GM21737 (cell line): ENCODE data around the gene ABCA13.

ENCODE experiments used
- ATAC-seq: cut with Tn5 transposase; IDR thresholded peaks from one replicate; pipeline ENCODE4 v1.9.1; 2021; ENCODE audit warnings: mild to moderate bottlenecking, moderate library complexity; ENCODE audit not compliant: unreplicated experiment

Gene ABCA13

DNA sequence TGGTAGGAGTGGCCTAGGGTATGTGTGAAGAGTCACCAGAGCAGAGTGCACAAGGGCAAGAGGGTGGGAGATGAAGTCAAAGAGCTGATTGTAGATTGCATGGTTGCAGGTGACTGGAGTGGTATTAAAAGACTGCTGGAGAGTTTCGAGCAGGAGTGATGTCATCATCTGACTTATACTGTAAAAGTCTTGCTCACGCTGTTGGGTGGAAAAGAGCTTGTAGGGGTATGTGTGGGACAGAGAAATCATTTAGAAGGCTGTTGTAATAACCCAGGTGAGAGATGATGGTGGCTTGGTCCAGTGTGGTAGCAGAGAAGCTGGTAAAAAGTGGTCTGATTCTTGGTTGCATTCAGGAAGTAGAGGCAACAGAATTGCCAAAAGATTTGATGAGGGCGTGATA is 184.1 kb downstream of the ABCA13 start:
- ATAC-seq: no peak

DNA sequence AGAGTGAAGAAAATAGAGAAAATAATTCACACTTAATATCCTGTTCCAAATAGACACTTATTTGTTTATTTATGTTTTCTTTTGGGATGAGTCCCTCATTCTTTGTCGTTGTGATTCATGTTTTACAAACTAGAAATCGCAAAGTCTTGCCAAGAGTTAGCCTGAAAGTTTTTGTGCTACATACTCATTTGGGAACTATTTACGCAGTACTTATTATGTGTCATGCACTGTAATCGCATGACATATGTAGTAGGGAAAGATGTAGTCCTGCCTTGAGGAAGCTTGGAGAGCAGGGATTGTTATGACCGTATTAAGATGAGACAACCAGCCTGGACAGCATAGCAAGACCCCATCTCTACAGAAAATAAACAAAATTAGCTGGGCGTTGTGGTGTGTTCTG is 189.3 kb downstream of the ABCA13 start:
- no peak for ATAC-seq

DNA sequence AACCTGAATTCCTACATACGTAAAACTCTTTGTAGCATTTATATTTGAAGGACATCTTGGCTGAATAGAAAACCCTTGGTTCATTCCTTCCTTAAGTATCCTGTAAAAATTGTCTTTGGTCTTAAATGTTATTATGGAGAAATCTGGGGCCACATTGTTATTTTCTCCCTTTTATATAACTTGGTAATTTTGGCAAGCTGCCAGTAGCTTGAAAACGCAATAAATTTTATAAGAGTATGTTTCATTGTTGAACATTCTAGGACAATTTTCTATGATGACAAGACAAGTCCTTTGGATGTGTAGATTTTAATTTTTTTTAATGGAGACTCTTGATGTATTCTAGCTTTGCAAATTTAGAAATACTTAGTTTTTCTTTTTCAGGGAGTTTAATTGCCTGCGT is 191.9 kb downstream of the ABCA13 start:
- ATAC-seq: no peak

DNA sequence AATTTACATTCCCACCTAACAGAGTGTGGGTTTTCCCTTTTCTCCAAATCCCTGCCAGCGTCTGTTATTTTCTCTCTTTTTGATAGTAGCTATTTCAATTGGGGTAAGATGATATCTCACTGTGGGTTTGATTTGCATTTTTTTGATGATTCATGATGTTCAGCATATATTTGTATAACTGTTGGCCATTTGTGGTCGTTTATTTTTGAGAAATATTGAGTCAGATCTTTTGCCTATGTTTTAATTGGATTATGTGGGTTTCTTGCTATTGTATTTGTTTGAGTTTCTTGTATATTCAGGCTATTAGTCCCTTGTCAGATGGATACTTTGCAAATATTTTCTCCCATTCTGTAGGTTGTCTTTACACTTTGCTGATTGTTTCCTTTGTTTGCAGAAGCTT is 193.8 kb downstream of the ABCA13 start:
- ATAC-seq: no peak

DNA sequence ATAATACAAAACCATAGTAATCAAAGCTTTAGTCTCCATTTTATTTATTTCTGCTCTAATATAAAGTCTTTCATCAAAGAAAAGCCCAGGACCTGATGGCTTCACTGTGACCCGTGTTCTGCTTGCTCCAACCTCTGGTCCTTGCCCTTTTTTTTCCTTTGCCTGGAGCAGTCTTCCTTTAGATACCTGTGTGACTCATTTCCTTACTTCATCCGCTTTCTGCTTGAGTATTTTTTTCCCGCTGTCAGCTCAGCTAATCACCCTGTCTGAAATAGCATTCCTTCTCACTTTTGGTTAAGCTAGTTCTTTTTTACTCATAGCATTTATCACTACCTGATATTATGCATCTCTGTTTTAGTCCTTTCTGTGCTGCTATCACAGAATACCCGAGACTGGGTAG is 194.8 kb downstream of the ABCA13 start:
- ATAC-seq: no peak

DNA sequence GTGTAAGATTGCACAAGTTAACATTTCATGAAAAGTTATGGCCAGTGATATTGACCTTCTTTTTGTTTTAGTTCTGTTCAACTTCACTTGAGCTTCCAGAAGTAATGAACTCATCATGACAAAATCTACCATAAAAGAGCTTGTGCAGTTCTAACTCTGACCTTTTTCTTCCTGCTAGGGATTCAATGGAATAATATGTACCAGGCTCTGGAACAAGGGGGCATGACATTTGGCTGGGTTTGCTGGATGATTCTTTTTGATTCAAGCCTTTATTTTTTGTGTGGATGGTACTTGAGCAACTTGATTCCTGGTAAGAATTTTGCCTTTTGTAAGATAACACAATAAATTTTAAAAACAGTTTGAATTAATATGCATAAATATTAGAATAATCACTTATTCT is 205.0 kb downstream of the ABCA13 start:
- no peak for ATAC-seq

DNA sequence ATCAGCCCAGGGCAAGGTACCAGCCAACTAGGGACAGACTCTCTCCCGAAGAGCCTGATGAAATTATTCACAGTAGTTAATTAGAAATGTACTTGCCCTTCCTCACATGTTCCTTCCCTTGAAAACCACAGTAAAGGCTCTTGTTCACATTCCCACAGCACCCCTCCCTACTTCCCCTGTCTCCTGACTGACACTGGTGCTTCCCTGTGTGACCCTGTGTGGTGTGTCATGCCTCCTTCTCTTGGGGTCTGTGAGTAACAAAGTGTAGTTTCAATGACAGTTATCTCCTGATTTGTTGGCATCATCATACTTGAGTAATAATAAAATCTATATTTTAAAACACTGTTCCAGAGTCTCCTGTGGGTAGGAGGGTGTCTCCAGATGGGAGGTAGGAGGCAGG is 209.7 kb downstream of the ABCA13 start:
- no peak for ATAC-seq

DNA sequence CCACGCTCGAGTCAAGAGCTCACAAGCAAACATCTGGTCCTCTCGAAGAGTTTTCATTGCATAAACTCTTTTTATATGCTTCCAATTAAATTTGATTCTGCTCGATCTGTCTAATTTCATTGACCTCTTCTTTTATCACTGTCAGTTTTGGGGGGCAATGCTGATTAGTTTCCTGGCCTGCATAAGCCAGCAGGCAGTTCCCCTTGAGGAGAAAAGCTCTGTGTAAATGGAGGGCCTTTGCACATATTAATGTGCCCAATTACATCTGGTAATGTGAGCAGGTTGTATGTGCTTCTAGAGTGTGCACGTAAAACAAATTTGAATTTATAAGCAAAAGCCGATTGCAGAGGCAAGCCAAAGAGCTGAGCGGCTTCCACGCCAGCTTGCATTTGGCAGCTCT is 210.3 kb downstream of the ABCA13 start:
- ATAC-seq: no peak

DNA sequence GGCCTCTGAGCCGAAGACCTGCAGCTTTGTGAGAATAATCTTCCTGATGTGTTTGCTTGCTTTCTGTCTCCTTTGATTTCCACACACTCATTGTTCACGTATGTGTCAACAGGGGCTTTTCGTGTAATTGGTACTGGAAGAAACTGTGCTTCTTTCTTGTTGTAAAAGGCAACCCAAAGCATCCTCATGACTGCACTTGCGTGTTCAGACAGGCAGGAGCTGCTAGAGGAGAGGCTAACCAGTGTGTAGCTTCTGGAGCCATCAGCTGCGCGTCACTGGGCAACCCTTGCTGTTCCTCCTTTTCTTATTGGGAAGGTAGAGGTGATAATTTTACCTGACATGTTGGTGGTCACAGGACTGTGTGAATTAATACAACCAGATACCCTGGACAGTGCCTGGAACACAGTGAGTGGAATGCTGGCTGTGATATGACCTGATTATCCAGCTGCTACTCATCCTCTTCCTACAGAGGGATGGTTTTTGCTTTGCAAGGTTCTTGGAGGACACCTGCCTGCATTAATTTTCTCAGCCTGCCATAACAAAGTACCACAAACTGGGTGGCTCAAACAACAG is 213.0 kb downstream of the ABCA13 start:
- no peak for ATAC-seq

DNA sequence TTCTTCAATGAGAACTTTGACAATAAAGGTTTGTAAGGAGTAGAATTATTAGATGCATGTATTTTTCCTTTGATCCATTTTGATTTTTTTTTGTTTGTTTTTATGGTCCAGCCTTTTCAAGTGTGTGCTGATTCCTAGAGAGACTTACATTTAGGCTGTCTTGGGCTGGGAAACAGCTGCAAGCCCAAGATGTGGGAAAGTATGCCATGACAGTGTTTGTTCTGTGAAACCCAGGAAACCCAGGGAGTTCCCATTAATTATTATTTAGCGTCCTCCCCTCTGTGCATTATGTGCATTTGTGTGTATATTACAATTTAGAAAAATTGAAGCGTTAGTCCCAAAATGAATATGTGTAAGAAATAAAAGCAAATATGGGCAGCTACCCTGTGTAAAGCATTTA is 216.7 kb downstream of the ABCA13 start:
- ATAC-seq: no peak

DNA sequence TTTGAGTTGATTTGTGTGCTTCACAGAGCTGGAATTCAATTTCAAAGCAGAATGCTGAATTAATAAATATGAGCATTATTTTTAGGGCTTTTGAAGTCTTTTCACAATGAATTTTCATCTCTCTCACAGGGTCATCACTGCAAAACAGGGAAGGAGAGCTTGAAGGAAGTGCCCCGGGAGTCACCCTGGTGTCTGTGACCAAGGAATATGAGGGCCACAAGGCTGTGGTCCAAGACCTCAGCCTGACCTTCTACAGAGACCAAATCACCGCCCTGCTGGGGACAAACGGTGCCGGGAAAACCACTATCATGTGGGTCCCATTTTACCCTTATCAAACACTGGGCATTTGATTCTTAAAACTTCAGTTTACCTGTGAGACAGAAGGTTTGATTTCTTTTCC is 217.7 kb downstream of the ABCA13 start:
- no peak for ATAC-seq

DNA sequence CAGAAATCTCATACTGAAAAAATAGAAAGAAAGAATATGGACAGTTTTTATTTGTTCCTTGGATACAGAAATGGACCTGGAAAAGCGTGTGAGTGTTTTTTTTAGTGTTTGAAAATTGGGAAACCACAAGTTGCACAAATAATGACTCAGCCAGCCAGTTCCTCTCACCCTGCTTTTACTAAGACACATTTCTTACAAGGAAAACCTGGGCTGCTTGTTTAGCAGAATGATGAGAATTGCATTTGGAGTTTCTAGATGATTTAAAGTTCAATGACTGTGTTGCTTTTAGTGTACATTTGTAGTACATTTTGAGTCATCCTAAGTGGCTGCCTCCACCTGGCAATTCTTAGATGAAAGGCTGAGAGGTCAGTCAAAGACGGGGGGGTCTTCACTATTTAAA is 218.7 kb downstream of the ABCA13 start:
- ATAC-seq: no peak

DNA sequence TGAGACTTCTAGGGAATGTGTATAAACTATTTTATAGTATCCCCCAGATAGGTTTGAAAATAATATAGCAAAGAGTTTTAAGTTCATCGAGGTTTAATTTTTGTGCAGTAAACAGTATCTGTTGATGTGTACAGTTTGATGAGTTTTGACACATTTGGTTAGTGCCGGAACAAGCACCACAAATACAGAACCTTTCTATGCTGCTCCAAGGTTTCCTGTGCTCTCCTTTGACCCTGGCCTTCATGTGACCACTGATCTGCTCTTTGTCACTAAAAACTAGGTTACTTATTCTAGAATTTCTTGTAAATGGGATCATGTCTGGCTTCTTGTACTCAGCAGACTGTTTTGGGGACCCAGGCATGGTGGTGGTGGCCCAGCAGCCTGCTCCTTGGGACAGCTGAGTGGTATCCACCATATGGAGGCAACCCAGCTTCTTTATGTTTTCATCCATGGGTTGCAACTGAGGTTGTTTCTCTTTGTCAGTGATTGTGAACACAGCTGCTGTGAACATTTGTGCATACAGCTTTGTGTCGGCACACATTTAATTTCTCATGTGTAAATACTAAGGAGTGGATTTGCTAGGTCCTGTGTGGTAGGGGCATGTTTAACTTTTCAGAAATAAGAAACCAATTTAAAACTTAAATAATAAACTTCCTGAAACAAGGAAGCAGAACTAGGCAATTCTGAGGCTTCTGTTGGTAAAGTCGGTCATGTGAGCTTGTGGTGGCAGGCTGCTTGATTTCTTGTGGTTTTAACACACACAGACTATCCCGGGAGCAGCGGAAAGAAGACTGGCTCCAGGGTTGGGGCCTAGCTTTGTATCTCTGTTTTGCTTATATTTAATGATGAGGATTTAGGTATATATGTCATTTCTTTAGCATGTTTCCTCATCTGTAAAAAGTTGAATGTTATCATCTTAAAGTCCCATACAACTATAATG is 219.4 kb downstream of the ABCA13 start:
- no peak for ATAC-seq

DNA sequence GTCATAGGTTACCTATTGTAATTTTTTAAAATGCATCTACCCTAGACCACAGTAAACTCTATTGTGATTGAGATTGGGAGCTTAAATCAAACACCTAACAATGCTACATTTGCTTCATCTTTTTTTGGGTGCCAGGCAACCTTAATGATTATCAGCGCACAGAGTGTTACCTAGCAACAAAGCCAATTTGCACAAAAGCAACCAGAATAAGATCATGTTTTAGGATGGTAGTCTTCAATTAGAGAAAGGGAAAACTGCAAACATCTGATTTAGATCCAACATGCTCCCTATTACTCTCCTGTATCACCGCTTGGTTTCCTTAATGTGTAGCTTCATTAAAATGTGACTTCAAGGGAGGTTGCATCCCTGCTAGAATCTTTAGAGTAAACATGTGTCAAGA is 226.9 kb downstream of the ABCA13 start:
- no peak for ATAC-seq

DNA sequence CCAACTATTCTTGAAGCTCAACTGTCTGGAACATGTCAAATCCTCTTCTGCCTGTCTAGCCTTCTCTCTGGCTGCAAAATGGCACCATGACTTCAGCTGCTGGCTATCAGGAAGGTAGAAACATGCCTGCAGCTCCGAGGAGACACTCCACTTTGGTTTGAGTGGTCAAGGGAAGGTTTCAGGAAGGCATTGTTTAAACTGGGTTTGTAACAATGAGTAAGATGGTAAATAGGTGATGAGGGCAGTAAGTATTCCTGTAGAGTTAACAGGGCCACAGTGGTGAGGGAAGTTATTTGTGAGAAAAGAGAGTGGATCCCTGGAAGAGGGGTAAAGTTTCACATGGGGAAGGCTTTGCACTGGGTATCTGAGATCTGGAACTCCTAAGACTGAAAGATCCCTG is 231.5 kb downstream of the ABCA13 start:
- ATAC-seq: no peak

DNA sequence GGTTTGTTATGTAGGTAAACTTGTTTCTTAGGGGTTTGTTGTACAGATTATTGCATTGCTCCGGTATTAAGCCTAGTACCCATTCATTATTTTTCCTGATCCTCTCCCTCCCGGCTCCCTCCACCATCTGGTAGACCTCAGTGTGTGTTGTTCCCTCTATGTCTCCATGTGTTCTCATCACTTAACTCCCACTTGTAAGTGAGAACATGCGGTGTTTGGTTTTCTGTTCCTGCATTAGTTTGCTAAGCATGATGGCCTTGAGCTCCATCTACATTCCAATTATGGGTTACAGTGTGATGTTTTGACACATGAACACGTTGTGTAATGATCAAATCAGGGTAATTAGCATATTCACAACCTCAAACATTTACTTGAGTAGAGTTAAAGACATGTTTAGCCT is 237.5 kb downstream of the ABCA13 start:
- no peak for ATAC-seq

DNA sequence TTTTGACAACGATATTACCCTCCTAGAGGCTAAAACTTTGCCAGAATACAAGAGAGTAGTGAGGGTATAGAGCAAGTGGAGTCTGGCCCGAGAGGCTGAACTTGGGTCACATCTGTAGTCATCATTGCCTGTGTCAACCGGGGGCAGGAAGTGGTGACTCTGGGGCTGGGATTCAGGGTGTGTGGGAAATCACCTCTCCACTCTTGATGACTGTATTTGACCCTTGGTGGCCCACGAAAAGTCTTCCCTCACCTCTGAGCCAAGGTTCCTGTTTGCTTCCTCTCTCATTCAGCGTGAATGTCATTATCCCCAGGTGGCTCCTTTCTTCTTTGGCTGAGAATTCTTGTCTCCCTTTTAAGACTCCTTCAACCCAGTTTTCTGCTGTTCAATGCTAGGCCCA is 240.4 kb downstream of the ABCA13 start:
- no peak for ATAC-seq

DNA sequence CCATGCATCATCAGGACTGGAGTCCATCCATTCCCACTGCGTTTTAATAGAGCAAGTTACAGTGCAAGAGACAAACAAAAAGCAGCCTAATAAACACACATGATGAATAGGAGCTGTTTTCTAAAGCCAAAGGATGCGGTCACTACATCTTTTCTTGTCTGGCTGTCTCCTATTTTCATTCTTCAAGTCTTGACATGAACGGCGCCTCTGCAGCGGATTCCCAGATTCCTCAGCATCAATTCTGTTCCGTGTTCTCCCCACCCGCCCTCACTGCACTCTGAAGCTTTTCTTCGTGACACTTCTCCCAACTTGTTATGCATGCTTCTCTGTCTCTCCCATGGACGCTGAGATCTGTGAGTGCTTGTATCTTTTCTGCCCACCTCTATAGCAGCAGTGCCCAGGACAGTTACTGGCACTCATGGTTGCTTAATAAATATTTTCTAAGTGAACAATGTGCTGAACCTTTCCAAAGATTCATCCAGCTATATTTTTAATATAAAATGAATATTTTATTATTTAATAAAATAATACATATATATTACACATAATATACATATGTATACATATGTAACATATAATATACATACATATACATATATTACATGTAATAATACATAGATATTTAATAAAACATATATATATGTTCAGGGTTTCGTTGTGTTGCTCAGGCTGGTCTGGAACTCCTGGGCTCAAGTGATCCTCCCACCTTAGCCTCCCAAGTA is 242.9 kb downstream of the ABCA13 start:
- ATAC-seq: no peak

DNA sequence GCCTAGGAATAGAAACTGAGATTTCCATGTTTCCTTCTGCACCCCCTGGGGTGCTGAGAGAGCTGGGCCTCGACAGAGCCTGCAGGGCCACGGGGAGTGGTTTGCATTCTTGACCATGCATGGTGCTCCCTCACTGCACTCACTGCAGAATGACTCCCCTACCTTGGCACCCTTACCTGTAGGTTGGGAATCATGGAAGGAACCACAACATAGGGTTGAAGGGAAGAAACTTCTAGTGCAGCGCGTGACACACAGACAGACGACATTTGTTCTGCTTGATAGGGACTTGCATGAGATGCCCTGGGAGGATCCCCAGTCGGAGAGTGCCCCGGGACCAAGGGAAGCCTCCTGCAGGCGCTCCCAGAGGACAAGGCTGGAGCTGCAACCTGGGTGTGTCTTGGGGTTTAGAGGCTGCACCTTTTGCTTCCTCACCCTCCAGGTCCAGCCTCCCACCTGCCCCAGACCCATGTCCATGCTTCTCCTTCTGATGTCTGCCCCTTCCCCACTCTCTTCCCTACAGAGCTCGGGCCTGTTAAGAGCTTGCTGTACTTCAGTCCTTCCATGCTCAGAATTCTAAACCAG is 245.2 kb downstream of the ABCA13 start:
- ATAC-seq: no peak

DNA sequence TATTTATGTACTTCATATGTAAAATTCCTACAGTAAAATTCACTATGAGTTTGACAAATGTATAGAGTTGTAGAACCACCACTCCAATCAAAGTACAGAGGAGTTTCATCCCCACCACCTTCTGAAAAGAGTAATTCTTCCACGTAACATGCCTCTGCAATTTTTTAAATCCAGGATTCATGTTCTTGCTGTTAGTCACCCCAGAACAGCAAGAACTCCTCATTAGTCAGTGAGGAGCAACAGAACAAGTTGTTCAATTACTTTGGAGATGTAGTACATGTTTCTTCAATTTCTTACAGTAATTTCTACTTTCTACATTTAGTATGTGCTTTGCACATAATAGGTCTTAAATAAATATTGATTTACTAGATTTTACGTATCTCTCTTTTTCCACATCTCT is 248.1 kb downstream of the ABCA13 start:
- ATAC-seq: no peak

DNA sequence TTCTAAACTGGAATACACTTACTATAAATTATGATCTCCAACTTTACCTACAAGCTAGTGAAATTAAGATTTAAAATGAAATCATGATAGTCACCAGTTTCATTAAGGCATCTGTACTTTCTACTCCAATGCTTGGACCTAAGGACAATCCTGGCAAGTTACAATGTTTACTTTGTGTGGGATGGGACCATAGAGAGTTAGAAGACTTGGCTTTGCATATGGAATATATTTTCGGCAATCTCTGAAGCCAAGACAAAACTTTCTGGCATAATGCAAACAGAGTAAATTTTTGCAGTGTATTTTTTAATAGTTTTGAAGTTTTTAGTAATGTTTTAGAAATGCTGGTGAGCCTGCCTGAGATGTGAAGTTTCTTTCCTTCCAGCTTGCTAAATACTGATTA is 248.9 kb downstream of the ABCA13 start:
- ATAC-seq: no peak

DNA sequence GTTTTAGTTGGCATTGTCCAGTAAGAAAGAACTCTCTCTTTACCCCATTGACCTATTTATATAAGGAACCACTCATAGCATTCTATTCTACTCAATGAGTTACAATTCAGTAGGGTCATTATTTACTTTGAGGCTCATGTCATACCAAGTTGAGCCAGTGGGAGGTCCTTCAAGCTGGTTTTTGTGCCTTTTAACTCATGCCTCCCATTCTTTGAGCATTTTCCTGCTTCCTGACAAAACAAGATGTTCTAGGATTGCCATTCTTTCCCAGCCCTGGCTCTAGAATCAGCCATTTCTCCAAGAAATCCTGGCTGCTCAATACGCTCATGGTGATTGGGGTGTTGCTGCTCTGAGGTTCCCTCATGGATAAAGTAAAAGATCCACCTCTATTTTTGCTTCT is 250.1 kb downstream of the ABCA13 start:
- no peak for ATAC-seq
